GM19193 (cell line): Measurements from ENCODE around the gene EPS8.

Experiments used
- POLR2A ChIP-seq: IDR thresholded peaks from 4 replicates; pipeline ENCODE4 v1.6.1; 2011; ENCODE audit not compliant: insufficient read depth, insufficient read length; ENCODE audit errors: extremely low read depth

The EPS8 gene

GRCh38 chr12:15751741-15752140, 37.4 kb downstream of the EPS8 start:
- no peak for TF ChIP-seq POLR2A

GRCh38 chr12:15749937-15750336, 39.3 kb downstream of the EPS8 start:
- TF ChIP-seq POLR2A = no peak

- no peak for TF ChIP-seq POLR2A
These were observed 48.1 kb downstream of the EPS8 start for GRCh38 chr12:15741082-15741481.

GRCh38 chr12:15738438-15739015, 50.7 kb downstream of the EPS8 start:
- no peak for TF ChIP-seq POLR2A

GRCh38 chr12:15735837-15736615, 53.2 kb downstream of the EPS8 start:
- TF ChIP-seq POLR2A = no peak

DNA sequence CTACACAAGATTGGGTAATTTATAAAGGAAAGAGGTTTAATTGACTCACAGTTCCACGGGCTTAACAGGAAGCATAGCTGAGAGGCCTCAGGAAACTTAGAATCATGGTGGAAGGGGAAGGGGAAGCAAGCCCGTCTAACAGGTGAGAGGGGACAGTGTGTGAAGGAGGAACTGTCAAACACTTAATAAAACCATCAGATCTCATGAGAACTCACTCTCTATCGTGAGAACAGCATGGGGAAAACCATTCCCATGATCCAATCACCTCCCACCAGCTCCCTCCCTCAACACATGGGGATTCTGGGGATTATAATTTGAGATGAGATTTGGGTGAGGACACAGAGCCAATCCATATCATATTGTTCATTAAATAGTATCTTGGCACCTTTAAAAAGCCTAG, 56.1 kb downstream of the EPS8 start:
- TF ChIP-seq POLR2A = no peak

DNA sequence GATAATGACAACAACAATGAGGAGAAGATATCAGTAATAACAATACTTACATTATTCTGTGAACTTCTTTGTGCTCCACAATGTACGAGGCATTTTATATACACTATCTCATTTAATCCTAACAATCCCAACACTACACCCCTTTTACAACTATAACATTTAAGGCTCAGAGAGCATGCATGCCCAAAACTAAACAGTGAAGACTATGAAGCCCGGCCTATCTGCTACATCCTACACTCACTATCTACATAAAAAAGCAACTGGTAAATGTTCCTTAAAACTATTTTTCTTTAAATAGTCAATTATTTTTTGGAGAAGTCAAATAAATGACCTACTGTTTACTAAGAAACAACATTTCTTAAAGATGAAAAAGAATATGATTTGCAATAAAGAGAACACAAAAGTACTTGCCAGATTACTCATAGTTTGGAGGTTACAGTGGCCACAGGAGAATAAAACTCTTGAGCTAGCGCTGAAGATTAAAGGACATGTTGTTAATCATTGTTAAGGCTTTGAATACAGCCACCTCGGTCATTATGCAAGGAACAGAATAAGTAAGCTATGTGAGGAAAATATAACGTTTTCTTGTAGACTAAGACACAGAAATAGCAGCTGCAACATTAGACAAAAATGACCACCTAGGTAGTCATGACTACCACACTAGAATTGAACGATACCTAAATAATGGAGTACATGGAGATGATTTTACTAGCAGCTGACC, 56.7 kb downstream of the EPS8 start:
- TF ChIP-seq POLR2A = no peak

DNA sequence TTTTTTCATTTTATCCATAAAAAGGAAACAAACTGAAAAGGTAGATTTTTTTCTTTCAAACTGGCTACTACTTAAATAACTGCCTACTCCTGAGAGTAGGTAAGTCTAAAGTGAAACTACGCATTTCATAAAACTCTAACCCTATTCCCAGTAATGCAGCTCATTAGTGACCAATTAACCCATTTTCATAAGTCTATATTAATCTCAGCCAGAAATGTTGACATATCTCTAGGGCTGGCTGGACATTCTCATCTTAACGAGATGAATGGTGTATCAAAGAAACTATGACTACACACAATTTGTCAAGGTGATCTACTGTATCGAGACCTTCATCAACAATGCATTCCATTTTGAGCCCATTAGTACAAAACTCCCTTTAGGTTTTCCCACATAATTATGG, 57.2 kb downstream of the EPS8 start:
- no peak for TF ChIP-seq POLR2A

DNA sequence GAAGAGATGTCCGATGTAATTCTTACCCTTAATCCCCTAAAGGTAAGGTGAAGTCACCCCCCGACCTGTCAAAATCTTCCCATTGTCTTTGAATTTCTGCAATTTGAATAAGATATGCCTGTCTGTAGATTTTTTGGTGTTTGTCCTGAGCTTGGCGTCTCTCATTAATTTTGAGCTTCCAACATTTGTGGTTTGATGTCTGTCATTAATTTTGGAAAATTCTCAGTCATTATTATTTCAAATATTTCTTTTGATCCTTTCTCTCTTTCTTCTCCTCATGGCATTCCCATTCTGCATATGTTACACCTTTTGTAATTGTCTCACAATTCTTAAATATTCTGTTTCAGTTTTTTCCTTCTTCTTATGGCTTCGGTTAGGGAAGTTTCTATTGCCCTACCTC, 60.1 kb downstream of the EPS8 start:
- no peak for TF ChIP-seq POLR2A

DNA sequence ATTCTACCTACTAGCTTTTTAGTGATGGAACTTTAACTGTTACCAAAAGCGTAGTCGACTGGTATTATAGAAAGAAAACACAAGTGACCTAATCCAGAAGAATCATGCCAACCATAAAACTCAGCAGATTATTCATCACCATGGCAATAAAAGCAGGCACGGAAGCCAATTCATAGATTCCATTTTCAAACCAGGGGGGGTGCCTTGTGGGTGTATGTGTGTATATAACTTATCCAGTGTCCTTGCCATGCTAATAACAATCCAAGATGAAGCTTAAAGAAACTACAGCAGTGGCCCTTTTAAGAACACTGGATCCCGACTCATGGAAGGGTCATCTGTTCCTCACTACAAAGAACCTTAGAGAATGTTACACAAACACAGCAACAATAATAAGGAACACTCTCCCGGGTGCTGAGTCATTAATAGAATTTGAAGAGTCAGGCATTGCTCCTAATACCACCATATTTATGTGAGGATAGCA, 61.0 kb downstream of the EPS8 start:
- TF ChIP-seq POLR2A = no peak

DNA sequence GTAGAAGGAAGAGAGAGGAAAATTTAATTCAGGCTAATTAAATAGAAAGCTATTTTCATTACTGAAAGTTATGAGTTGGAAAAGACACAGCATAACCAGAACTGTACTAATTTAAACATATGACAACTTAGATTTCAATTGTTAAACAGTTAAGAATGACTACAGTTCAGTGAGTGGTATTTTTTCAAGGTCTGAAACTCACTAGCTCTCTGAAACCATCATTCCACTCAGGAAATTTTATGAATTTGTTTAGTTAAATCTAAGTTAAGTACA, 62.4 kb downstream of the EPS8 start:
- TF ChIP-seq POLR2A = no peak

DNA sequence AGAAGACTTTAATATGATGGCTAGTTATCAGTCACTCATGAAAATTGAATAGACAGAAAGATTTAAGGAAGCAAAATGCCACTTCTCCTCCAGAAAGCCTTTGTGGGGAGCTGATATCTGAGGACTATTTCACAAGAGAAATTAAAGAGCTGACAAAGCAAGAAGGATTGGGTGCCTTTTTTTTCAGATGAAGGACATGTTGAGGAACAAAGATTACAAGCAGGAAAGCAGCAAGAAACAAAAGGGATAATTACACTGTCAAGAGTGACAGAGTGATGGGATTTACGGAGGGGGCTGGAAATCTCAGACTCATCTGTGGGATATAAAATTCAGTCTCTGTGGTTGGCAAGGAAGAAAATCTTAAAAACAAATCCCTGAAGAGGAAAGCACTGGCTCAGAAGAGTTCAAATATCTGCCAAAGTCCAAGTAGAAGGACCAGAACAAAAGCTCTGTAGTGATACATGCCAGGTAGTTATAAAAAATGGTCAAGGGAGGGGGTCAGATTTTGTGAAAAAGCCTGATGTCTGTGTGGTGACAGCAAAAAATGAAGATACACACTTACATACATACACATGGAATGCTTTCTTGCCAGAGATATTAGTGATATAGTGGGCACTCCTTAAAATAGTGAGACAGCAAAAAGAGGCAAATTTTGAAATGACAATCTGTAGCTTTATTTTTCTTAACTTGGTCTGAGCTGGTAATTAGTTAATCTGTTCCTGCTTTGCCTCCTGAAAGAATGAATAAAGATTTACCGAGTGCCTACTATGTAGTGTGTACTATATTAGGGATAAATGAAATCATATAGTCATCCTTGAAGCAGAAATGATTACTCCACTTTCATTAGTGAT, 62.9 kb downstream of the EPS8 start:
- no peak for TF ChIP-seq POLR2A

DNA sequence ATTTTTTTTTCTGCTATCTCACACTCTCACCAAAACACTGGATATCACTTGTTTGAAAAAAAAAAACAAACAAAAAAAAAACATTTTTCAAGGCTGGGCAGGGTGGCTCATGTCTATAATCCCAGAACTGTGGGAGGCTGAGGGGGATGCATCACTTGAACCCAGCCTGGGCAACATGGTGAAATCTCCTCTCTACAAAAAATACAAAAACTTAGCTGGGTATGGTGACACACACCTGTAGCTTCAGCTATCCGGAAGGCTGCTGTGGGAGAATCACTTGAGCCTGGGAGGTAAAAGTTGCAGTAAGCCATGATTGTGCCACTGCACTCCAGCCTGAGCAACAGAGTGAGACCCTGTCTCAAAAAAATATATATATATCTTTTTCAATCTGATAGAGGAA, 66.2 kb downstream of the EPS8 start:
- TF ChIP-seq POLR2A = no peak

DNA sequence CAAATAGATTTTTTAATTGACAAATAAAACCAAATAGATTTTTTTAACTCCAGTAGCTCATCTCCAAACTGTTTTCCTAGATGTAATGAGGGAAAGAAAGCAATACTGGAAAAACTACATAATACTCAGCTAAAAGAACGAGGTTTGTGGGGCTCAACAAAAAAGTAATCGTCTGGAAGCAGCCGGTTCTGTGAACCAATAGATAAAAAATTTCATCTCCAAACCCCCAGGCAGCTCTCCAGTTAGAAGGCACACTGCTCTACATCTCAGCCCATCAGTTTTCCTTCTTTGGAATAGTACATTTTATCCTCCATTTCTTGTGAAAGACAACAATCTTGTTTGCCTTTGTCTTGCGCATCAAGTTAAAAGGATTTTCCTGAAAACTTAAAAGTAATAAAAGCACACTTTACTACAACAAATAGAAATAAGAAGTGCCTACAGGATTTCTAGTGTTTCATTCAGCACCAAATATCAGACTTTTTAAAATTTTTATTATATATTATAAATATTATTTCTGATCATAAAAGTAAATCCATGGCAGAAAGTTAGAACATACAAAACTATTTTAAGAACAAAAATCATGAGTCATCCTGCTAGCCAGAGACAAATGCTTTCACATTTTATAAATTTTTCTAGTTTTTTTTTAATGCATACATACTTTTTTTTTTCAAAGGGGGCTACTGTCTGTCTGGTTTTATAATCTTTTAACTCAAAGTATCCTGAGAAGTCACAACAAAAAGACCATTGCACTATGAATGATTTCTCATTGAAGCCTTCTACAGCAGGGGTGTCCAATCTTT, 67.7 kb downstream of the EPS8 start:
- no peak for TF ChIP-seq POLR2A

- TF ChIP-seq POLR2A = no peak
These were observed 68.9 kb downstream of the EPS8 start for GRCh38 chr12:15720295-15720694.

- TF ChIP-seq POLR2A = no peak
These were observed 70.0 kb downstream of the EPS8 start for GRCh38 chr12:15719230-15719629.
